RWPE1 (cell line): ENCODE data around the gene FANCE.
"Not testable (repeated sequence)": the region's sequence is repeated elsewhere in the genome, so short reads cannot be mapped to it uniquely, and the experiment has no call there.

Experiments used
- CTCF ChIA-PET: fragments of 350-600 bp; sonication (Branson Sonifier 250); formaldehyde crosslinking; extraction: SDS; loops from one replicate; lab custom pipeline; 2021; lab: Yijun Ruan, JAX
- POLR2A ChIA-PET: fragments of 400-600 bp; formaldehyde crosslinking; extraction: SDS; loops from one replicate; lab custom pipeline; 2020; ENCODE audit warnings: antibody characterized with exemption; ENCODE audit not compliant: low non-redundant PET; lab: Yijun Ruan, JAX
- DNase-seq: peaks from one replicate; pipeline ENCODE4 v3.0.0; 2012; ENCODE audit warnings: low spot score
- H3K27ac ChIP-seq: fragments of 450-650 bp; 2 replicates; pipeline ENCODE4 v1.5.1; 2017
- TF ChIP-seq, protein P1 (sequence below): fragments of 450-650 bp; conservative IDR thresholded peaks from 2 replicates; pipeline ENCODE4 v1.5.1; 2017; ENCODE audit warnings: low read depth, mild to moderate bottlenecking

Gene FANCE

DNA sequence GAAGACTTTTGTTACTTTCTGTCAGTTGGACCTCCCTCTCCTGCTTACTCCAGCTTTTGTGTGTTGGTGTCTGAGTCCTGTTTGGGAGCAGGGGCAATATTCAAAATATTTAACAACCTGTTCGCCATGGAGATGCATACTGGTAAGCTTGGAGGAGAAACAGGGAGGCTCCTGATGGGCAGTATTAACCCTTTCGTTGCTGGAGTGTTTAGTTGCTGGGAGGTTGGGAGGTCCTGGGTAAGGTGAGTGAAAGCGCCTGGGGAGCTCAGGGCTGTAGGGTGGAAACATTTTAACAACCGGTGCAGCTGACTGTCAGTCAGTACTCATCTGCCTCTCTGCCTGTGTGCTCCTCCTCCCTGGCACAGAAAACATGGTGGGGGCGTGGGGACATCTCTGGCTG lies 56.4 kb downstream of the FANCE start:
- POLR2A ChIA-PET: no interaction called here

DNA sequence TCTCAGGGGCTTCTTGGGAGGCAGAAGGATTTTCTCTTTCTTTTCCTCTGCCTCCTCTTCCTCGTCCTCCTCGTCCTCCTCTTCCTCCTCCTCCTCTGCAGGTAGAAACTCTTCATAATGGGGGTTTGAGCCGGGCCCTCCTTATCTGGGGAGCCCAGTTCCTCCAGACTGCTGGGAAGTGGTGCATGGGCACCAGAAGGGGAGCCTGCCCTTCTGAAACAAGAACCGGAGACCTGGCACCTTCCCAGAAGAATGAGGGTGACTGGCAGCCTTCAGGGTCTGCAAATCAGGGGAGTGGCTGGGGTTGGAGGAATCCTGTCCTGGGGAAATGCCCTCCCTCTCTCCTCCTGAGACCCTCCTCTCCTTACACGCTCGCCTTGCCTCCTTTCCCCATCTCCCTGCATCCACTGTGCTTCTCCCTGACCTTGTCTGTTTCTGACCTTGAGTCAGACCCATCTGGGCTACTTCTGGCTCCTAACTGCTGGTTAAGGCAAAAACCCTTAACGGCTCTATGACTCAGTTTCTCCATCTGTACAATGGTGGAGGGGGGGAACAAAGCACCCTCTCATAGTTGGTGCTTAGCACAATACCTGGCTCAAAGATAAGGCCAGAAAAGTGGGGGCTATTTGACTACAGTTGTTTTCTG lies 58.9 kb downstream of the FANCE start:
- CTCF ChIA-PET: no interaction called here
- no peak overlapping the region for H3K27ac ChIP-seq
- POLR2A ChIA-PET: no interaction called here

More for the DNA sequence above, 56.4 kb downstream of the FANCE start:
- DNase-seq: no peak
- H3K27ac ChIP-seq: no peak overlapping the region
- CTCF ChIA-PET: interaction anchor here (0.6 kb wide), 1 partner anchor 62 kb away, joined by 3 read pairs; no protein-coding TSS in a partner anchor
- TF ChIP-seq, protein P1, sequence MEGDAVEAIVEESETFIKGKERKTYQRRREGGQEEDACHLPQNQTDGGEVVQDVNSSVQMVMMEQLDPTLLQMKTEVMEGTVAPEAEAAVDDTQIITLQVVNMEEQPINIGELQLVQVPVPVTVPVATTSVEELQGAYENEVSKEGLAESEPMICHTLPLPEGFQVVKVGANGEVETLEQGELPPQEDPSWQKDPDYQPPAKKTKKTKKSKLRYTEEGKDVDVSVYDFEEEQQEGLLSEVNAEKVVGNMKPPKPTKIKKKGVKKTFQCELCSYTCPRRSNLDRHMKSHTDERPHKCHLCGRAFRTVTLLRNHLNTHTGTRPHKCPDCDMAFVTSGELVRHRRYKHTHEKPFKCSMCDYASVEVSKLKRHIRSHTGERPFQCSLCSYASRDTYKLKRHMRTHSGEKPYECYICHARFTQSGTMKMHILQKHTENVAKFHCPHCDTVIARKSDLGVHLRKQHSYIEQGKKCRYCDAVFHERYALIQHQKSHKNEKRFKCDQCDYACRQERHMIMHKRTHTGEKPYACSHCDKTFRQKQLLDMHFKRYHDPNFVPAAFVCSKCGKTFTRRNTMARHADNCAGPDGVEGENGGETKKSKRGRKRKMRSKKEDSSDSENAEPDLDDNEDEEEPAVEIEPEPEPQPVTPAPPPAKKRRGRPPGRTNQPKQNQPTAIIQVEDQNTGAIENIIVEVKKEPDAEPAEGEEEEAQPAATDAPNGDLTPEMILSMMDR: no peak

DNA sequence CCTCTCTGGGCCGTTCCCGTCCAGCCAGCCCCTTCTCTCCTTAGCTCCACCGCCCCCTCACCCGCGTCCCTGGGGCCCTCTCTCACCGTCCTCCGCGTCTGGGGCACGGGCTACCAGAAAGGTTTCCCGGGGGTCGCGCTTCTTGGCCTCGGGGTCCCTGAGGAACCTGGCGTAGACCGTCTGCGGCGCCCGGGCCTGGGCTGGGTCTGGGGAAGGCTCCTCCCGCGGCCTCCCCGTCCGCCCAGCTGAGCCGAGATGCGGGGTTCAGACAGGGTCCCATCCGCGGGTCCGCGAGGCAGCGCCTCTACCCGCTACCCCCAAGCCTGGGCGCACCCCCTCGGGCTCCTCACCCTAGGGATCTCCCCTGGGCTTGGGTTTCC lies 59.4 kb downstream of the FANCE start:
- no peak overlapping the region for H3K27ac ChIP-seq
- ChIA-PET CTCF (no interaction called here), POLR2A (no interaction called here)
- no peak for DNase-seq
- TF ChIP-seq, protein P1: no peak

More for the DNA sequence above, 58.9 kb downstream of the FANCE start:
- TF ChIP-seq, protein P1: no peak
- no peak for DNase-seq

DNA sequence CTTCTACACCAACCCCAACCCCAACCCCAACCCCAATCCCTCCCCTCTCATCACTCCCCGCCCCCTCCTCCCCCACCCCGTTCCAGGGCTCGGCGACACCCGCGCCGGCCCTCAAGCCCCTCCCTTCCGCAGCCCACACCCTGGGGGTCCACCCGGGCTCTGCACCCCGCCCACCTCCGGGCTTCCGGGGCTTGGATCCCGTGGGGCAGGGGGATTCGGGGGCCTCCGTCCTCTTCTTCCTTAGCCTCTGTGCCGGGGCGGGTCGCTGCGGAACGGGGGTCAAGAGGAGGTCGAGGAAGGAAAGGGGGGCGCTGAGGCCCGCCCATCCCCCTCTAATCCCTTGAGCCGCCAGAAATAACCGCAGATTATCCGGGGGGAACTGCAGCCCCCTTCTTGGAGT lies 59.9 kb downstream of the FANCE start:
- ChIA-PET CTCF (no interaction called here), POLR2A (no interaction called here)
- TF ChIP-seq, protein P1: no peak
- no peak overlapping the region for H3K27ac ChIP-seq
- no peak for DNase-seq

DNA sequence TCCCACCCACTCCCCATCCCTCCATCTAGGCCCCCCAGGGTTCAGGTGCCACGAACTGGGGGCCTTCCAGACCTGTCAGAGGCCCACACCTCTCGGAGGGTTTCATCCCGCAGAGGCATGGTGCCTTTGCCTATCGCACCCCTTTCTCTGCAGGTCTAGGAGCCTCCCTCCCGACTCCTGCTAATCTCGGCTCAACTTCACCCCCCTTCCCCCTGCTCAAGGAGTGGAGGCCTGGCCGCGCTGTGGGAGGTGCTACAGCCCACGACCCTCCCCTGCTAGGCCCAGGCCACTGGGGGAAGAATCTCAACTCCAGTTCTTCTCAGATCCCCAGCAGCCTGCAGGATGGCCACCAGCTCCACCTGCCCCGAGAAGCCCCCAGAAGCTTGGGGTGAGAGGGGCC lies 60.6 kb downstream of the FANCE start, which contains the start of gene TULP1:
Gene TULP1, minus strand, starts transcription at position 157 of the 400 bp plus-strand sequence. Its CDS starts 38 bp downstream, at position 119.
- H3K27ac ChIP-seq: no peak within 1 kb of the TSS
- DNase-seq: no peak
- POLR2A ChIA-PET: no interaction called here
- TF ChIP-seq, protein P1: no peak
- CTCF ChIA-PET: no interaction called here

DNA sequence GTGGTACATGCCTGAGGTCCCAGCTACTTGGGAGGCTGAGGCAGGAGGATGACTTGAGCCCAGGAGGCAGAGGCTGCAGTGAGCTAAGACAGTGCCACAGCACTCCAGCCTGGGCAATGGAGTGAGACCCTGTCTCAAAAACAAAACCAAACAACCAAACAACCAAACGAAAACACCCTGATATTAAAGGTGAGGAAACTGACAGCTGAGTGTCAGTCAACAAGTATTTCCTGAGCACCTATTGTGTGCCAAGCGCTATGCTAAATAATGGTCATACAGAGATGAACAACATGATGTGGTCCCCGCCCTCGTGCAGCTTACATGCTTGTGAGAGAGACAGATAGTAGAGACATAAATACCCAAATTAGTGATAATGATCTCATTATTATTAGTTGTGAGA lies 62.4 kb downstream of the FANCE start:
- POLR2A ChIA-PET: no interaction called here
- no peak overlapping the region for H3K27ac ChIP-seq
- DNase-seq: no peak
- TF ChIP-seq, protein P1: no peak
- CTCF ChIA-PET: no interaction called here

DNA sequence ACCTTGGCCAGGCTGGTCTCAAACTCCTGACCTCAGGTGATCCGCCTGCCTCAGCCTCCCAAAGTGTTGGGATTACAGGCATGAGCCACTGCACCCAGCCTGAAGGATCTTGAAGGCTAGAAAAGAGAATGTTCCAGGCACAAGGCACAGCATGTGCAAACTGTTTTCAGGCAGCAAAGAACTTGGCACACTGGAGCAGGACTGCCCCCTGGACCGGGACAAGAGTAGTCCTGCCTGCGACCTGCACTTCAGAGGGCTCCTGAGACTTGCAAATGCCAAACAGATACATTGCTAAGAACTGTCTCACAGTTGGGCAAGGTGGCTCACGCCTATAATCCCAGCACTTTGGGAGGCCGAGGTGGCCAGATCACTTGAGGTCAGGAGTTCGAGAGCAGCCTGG lies 63.8 kb downstream of the FANCE start:
- POLR2A ChIA-PET, H3K27ac ChIP-seq, DNase-seq: not testable (repeated sequence)
- CTCF ChIA-PET: interaction anchor here (0.6 kb wide), 1 partner anchor 545 kb away, joined by 3 read pairs; no protein-coding TSS in a partner anchor
